Activated CD8-positive, alpha-beta memory T cell treated with anti-CD3 and anti-CD28 coated beads for 1 hour (primary cell): ENCODE results near the gene INTS2.
"Not testable (repeated sequence)": the region's sequence is repeated elsewhere in the genome, so short reads cannot be mapped to it uniquely, and the experiment has no call there.

Experiments
- DNase-seq, 2 donors: peaks; one replicate each; pipeline ENCODE4 v3.0.0-alpha.2; 2020; ENCODE audit warnings: low read depth in 1 of 2; ENCODE audit errors: extremely low read depth in 1 of 2

The INTS2 gene

DNA sequence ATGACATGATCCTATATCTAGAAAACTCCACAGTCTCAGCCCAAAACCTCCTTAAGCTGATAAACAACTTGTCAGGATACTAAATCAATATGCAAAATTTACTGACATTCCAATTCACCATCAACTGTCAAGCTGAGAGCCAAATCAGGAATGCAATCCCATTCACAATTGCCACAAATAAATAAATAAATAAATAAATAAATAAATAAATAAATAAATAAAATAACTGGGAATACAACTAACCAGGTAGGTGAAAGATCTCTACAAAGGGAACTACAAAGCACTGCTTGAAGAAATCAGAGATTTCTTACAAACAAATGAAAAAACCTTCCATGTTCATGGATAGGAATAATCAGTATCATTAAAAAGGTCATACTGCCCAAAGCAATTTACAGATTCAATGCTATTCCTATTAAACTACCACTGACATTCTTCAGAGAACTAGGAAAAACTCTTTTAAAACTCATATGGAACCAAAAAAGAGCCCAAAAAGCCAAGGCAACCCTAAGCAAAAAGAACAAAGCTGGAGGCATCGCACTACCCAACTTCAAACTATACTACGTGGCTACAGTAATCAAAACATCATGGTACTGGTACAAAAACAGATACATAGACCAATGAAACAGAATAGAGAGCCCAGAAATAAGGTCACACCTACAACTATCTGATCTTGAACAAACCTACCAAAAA lies 102.2 kb downstream of the INTS2 start:
- DNase-seq, result no peak

DNA sequence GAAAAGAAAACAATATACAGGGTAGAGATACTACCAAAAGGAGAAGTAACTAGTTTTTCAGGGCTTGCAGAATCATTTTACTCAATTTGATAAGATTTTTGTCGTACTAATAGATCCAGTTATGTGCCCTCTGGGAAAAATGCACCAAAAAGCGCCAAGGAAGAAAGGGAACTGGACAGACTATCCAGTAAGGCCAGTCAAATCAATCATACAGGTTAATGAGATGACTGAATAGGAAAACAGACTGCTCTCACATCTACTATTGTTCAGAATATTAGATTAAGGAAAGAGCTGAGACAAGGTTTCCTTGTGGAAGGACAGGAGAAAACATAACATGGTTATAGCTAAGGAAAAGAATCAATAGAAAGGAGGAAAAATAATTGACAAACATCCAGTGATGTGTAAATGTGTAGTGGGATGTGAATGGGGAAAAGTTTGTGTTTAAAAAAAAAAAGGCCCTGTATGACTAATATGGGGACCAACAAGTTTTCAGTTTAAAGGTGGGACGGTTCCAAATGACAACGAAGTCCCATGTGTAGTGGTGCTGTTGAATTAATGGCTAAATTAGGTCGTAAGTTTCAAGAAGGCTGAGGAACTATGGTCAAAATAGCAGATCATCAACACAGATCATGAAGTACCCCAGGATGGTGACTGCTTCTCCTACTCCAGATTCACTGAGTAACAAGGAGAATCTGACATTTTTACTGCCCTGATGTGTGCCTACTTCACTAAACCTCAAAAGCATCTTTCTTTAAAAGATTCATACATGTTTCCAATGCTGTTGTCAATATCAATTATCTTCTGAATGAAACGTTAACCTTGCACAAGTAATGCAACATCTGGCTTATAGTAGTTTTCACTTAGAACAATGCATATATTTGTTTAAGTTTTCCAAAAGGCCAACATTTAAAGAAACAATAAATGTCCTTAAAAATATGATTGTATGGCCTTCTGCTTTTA lies 105.2 kb downstream of the INTS2 start:
- no peak for DNase-seq

DNA sequence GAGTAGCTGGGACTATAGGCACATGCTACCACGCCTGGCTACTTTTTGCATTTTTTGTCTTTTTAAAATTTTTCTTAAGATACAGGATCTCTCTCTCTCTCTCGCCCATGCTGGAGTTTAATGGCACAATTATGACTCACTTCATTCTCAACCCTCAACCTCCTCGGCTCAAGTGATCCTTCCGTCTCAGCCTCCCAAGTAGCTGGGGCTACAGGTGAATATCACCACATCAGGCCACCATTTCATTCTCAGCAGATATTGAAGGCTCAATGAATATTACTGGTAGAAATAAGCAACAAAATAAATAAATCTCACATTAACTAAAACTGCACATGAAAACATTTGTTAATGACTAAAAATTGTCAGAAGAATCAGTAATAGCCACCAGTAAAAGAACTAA lies 106.1 kb downstream of the INTS2 start:
- no peak for DNase-seq

DNA sequence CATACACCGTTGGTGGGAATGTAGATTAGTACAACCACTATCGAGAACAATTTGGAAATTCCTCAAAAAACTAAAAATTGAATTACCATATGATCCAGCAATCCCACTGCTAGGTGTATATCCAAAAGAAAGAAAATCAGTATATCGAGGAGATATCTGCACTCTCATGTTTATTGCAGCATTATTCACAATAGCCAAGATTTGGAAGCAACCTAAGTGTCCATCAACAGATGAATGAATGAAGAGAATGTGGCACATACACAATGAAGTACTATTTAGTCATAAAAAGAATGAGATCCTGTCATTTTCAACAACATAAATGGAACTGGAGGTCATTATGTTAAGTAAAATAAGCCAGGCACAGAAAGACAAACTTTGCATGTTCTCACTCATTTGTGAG lies 108.5 kb downstream of the INTS2 start:
- not testable (repeated sequence) for DNase-seq

DNA sequence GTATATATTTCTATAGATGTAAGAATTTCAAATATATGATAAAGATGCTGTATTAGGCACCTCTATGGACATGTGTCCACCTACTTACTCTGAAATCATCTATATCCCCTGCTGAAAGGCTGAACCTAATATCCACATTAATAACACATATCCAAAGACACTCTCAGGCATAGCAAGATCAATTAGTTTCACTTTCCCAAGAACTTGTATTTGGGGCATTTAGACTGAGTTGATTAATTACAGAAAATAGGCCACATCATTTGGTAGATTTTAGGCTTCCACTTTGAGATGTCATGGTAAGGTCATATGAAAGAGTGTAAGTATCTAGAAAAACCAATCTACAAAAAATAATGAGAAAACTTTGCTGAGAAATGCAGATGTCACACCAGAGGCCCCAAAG lies 109.6 kb downstream of the INTS2 start:
- no peak for DNase-seq

DNA sequence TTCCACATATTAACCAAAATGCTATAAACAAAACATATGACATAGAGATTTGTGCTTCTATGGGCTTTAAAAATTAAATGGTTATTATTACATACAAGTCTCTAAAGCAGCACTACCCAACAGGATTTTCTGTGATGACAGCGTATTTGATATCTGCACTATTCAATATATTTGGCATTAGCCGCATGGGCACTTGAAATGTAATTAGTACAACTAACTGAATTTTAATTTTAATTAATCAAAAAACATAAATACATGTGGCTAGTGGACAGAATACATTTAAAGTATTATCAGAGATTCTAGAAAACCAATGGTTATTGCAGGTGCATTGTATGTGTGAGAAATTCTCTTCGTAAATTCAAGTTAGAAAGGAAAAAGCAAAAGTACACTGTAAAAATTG lies 110.3 kb downstream of the INTS2 start:
- DNase-seq, result no peak

DNA sequence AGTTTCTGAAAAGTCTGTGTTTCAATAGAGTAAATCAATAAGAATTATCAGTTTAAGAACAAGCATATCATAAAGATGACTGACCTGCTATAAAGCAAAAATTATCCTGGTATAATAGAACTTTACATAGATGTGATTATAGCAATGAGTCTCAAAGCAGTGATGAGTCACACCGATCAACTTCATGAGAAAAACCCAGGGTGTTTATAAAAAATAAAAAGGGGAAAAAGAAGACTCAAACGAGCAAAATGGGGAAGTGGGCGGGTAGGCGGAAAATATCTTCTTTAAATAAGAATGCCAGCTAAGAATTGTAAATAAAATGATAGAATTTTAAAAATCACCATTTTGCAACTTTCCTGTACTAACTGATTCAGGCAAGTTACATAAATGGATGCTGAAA lies 111.2 kb downstream of the INTS2 start:
- DNase-seq, result no peak

DNA sequence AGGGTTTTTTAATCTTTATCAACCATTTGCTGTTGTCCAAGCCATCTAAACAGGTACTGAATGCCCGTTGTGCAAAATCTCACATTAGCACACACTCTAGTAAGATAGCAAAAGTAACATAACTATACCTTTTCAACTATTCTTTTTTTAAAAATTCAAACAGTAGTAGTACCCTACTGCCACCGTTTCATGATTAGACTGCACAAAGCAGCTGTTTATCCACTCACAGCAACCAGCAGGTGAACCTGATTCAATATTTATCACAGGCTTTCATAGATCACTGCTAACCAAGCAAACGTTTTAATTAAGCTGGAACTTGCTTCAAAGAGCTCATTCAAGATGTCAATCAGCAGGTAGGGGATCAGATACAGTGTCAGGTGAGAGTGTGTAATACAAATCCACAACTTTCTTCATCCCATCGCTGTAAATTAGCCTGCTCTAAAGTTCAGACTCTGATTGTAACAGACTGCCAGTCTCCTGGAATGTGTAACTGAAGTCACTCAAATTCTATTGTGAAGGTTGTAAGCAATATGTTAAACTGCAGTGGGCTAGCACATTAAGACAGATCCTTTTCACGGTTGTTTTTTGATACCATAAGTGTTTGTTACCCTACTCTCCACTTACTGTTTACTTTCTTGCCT lies 111.8 kb downstream of the INTS2 start:
- no peak for DNase-seq
